ENCODE measurements around the gene KRT16.

DNA sequence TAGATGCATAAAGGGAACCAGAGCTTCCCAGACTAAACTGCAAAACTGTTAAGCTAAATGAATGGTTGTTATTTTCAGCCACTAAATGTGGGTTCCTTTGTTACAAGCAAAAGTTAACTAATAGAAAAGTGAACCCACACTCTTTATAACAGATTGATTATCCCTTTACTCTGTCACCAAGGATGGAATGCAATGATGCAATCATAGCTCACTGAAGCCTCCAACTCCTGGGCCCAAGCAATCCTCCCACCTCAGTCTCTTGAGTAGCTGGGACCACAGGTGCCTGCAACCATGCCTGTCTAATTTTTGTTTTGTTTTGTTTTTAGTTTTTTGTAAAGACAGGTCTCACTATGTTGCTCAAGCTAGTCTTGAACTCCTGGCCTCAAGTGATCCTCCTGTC lies 47.2 kb downstream of the KRT16 start:
- TF ChIP-seq, protein P1, sequence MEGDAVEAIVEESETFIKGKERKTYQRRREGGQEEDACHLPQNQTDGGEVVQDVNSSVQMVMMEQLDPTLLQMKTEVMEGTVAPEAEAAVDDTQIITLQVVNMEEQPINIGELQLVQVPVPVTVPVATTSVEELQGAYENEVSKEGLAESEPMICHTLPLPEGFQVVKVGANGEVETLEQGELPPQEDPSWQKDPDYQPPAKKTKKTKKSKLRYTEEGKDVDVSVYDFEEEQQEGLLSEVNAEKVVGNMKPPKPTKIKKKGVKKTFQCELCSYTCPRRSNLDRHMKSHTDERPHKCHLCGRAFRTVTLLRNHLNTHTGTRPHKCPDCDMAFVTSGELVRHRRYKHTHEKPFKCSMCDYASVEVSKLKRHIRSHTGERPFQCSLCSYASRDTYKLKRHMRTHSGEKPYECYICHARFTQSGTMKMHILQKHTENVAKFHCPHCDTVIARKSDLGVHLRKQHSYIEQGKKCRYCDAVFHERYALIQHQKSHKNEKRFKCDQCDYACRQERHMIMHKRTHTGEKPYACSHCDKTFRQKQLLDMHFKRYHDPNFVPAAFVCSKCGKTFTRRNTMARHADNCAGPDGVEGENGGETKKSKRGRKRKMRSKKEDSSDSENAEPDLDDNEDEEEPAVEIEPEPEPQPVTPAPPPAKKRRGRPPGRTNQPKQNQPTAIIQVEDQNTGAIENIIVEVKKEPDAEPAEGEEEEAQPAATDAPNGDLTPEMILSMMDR (conservative IDR thresholded peaks at IDR 0.05; ENCODE audit: low read depth, low read length) = no peak
- TF ChIP-seq EZH2 (IDR thresholded peaks at IDR 0.05; ENCODE audit: borderline replicate concordance, low read depth, low read length, poor library complexity, severe bottlenecking) = no peak
